Coronary artery (tissue), 2 donors: ENCODE measurements around the gene TESK2.

Source experiments
- DNase-seq: peaks from one replicate; pipeline ENCODE4 v3.0.0-alpha.2; 2017; ENCODE audit warnings: low spot score
- H3K27ac ChIP-seq, 2 donors: fragments of 200-600 bp; sonication (generic); one replicate each; pipeline ENCODE4 v1.5.1; 2016 to 2019
- H3K4me3 ChIP-seq: fragments of 200-600 bp; sonication (generic); 2 replicates; pipeline ENCODE4 v1.5.1; 2016; ENCODE audit warnings: mild to moderate bottlenecking, moderate library complexity
- TF ChIP-seq, protein P1 (sequence below): fragments of 200-600 bp; sonication (generic); IDR thresholded peaks from one replicate; pipeline ENCODE4 v1.5.1; 2019; ENCODE audit warnings: antibody characterized with exemption

The TESK2 gene

DNA sequence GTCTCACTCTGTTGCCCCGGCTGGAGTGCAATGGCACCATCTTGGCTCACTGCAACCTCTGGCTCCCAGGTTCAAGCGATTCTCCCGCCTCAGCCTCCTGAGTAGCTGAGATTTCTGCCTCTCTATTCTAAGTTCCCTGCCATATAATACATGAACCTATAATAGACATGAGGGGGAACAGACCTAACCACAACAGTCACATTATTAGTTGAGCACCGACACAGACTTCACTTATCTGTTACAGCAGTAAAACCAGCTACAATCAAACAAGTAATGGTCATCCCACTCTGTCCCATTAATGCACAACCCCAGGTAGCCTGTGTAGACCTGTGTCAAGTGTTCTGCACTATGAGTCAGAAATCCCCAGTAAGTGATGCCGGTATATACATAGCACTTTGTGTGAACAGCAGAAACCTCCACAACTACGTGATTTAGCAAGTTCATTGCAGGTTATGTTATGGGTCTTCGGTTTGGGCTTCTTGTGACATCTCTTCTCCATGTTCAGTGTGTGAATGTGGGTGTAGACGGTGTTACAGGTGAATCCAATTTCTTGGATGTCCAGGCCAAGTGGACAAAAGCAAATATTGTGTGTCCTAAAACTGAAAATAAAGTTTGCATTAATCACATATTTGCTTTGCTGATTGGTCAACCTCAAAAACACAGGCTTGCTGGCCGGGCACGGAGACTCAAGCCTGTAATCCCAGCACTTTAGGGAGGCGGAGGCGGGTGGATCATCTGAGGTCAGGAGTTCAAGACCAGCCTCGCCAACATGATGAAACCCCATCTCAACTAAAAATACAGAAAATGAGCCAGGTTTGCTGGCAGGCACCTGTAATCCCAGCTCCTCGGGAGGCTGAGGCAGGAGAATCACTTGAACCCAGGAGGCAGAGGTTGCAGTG lies 12.7 kb upstream of the TESK2 start:
- Histone ChIP-seq H3K27ac (no peak overlapping the region), H3K4me3 (no peak overlapping the region)
- peak; percentile 38 for DNase-seq
- TF ChIP-seq, protein P1, sequence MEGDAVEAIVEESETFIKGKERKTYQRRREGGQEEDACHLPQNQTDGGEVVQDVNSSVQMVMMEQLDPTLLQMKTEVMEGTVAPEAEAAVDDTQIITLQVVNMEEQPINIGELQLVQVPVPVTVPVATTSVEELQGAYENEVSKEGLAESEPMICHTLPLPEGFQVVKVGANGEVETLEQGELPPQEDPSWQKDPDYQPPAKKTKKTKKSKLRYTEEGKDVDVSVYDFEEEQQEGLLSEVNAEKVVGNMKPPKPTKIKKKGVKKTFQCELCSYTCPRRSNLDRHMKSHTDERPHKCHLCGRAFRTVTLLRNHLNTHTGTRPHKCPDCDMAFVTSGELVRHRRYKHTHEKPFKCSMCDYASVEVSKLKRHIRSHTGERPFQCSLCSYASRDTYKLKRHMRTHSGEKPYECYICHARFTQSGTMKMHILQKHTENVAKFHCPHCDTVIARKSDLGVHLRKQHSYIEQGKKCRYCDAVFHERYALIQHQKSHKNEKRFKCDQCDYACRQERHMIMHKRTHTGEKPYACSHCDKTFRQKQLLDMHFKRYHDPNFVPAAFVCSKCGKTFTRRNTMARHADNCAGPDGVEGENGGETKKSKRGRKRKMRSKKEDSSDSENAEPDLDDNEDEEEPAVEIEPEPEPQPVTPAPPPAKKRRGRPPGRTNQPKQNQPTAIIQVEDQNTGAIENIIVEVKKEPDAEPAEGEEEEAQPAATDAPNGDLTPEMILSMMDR: no peak

DNA sequence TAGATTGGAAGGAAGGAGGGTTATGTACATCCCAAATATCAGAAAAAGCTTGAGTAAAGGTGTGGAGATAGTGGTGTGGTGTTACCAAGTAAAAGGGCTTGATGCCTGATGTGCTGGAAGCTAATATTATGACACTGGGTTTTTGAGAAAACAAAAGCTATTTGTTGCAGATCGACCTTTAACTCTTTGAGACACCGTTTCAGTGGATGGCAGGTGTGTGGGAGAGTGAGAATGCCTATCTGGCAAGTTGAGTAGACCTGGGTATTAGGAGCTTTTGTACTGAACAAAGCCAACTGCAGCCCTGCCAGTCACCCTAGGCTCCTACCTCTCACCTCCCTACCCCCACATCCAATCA lies 10.5 kb upstream of the TESK2 start:
- no peak overlapping the region for H3K27ac ChIP-seq
- no peak overlapping the region for H3K4me3 ChIP-seq
- TF ChIP-seq, protein P1: no peak
- DNase-seq: peak; percentile 16

DNA sequence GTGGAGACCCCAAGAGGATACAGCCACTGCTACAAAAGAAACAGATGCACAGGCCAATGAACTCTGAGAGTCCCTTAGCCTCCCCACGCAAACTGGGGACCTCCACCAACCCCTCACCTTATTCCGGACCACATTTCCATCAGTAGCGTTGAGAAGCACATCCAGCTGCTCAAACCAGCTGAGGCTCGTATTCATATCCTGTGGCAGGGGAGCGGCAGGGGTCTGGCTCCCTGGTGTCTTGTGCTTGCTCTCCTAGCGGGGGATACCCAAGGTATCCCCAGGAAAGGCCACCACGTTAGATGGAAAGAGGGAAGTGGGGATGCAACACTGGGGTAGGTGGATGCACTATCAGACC lies 8.4 kb upstream of the TESK2 start:
- no peak for DNase-seq
- TF ChIP-seq, protein P1: no peak
- Histone ChIP-seq H3K27ac (peak overlapping the region; percentile 46 to 65), H3K4me3 (peak overlapping the region; percentile 78)

DNA sequence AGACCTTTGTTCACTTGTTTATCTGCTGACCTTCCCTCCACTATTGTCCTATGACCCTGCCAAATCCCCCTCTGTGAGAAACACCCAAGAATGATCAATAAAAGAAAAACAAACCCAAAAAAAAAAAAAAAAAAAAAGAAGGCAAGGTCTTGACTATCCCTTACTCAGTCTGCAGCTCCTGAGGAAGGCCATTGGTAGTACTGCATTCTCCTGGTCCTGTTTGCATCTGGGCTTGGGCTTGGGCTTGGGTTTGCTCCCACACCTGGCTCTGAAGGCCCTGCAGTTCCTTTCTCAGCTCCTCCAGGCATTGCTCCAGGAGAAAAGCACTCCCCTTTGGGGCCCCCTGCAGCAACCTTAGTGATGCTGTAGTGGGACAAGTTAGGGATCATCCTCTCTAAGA lies 7.3 kb upstream of the TESK2 start:
- DNase-seq: no peak
- Histone ChIP-seq H3K27ac (no peak overlapping the region), H3K4me3 (no peak overlapping the region)
- TF ChIP-seq, protein P1: no peak

DNA sequence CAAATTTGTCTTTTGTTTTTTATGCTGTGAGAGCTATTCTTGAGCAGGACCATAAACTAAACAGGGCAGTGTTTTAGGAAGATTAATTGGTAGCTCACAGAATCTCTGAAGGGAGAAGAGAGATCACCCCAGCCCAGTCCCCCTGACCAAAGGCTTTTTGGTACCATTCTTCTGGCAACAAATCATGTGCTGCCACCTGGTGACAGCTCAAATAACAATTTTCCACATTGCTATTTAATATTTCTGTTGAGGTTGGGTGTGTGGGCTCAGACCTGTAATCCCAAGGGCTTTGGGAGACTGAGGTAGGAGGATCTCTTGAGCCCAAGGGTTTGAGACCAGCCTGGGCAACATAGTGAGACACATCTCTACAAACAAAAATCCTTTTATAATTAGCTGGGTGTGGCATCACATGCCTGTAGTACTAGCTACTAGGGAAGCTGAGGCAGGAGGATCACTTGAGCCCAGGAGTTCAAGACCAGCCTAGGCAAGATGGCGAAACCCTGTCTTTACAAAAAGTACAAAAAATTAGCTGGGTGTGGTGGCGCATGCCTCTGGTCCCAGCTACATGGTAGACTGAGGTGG lies 2.2 kb upstream of the TESK2 start:
- DNase-seq: no peak
- TF ChIP-seq, protein P1: peak; percentile 68
- Histone ChIP-seq H3K4me3 (no peak overlapping the region), H3K27ac (no peak overlapping the region)

DNA sequence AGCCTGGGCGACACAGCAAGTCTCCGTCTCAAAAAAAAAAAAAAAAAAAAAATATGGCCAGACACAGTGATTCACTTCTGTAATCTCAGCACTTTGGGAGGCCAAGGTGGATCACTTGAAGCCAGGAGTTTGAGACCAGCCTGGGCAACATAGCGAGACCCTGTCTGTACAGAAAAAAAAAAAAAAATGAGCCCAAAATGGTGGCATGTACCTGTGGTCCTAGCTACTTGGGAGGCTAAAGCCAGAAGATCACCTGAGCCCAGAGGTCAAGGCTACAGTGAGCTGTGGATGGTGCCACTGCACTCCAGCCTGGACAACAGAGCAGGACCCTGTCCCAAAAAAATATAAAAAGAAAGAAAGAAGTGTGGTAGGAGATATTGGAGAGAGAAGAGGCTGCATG lies 1.7 kb upstream of the TESK2 start:
- DNase-seq: no peak
- TF ChIP-seq, protein P1: no peak

More for the DNA sequence above, 1.7 kb upstream of the TESK2 start:
- Histone ChIP-seq H3K27ac (no peak overlapping the region), H3K4me3 (no peak overlapping the region)
